Activated T-helper 2 cell treated with anti-CD3 and anti-CD28 coated beads, Interferon-gamma antibody, Interleukin-2, Interleukin-4, amounts not matched to agents 10 μg/mL and 5 μg/mL and 100 μg/mL, durations not matched to agents 14 hours and 24 hours and 36 hours (primary cell): ENCODE measurements around the gene TBX3. TPM values are rescaled to one million over a fixed set of nuclear protein-coding genes. Genes with fewer than 3 reads are reported as not detected.

Experiments
- DNase-seq: peaks from one replicate; pipeline ENCODE4 v3.0.0; 2021; ENCODE audit warnings: low spot score
- H3K27ac Mint-ChIP-seq: one replicate; pipeline ENCODE4 v1.8.0; 2021; ENCODE audit warnings: mixed read lengths
- H3K27me3 Mint-ChIP-seq: one replicate; pipeline ENCODE4 v1.8.0; 2021; ENCODE audit warnings: low read depth, mixed read lengths
- H3K36me3 Mint-ChIP-seq: one replicate; pipeline ENCODE4 v1.8.0; 2021; ENCODE audit warnings: low read depth, mixed read lengths
- H3K4me1 Mint-ChIP-seq: one replicate; pipeline ENCODE4 v1.8.0; 2021; ENCODE audit warnings: low read depth, mixed read lengths
- H3K4me3 Mint-ChIP-seq: one replicate; pipeline ENCODE4 v1.8.0; 2021; ENCODE audit warnings: low read depth, mild to moderate bottlenecking, moderate library complexity, mixed read lengths
- H3K9me3 Mint-ChIP-seq: one replicate; pipeline ENCODE4 v1.8.0; 2021; ENCODE audit warnings: mixed read lengths
- intact Hi-C: fragments of 100-400 bp; cut with micrococcal nuclease; formaldehyde crosslinking; loops from one replicate; pipeline ENCODE4 v1.15.1; 2023
- total RNA-seq: library from RNA; stranded (reverse); gene quantifications from 2 replicates; pipeline ENCODE4 v1.2.3, GENCODE V29; 2022

TBX3 gene
- total RNA-seq, 1 donor from 2014 or later: not detected

DNA sequence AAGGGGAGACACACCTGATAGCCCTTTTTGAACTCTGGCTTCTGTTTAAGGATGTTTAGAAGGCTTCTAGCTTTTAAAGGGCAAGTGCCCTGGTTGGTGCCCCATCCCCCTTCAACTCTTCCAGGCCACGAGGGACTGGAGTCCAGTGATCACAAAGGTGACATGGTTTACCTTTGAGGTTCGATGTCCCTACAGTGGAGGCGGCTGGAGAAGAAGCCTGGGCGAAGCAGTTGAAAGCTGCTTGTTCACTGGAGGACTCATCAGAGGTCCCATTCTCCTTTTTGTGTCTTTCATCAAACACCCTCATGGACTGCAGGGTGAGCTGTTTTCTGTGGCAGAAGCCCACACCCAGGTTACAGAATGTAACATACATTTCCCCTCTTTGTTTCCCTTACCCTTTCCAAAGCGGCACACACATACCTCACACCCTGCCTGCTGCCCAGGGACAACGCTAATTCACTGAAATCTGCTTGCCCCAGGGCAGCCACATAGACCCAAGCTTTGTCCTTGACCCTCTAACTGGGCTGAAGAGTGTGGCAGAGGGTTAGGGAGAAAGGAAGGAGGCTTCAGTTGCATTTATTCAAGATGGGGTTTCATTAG lies 7.7 kb downstream of the TBX3 start:
- intact Hi-C loops: no loop called here
- H3K27ac Mint-ChIP-seq: no peak overlapping the region

GRCh38 chr12:114674251-114675047 lies 9.5 kb downstream of the TBX3 start:
- no peak for DNase-seq
- Mint-ChIP-seq H3K27me3 (peaks cover 63% of the 10 kb centered on the region), H3K36me3 (no peaks in the 10 kb centered on the region), H3K4me3 (no peak overlapping the region), H3K4me1 (no peaks in the 10 kb centered on the region), H3K27ac (no peak overlapping the region), H3K9me3 (no peaks in the 10 kb centered on the region)
- intact Hi-C loops: no loop called here

More for the DNA sequence above, 7.7 kb downstream of the TBX3 start:
- peaks cover 61% of the 10 kb centered on the region for H3K27me3 Mint-ChIP-seq
- no peaks in the 10 kb centered on the region for H3K9me3 Mint-ChIP-seq
- no peaks in the 10 kb centered on the region for H3K4me1 Mint-ChIP-seq
- no peak for DNase-seq
- H3K4me3 Mint-ChIP-seq: no peak overlapping the region
- no peaks in the 10 kb centered on the region for H3K36me3 Mint-ChIP-seq

GRCh38 chr12:114673901-114674250 lies 10.1 kb downstream of the TBX3 start:
- intact Hi-C loops: no loop called here
- Mint-ChIP-seq H3K9me3 (no peaks in the 10 kb centered on the region), H3K36me3 (no peaks in the 10 kb centered on the region), H3K27me3 (peaks cover 64% of the 10 kb centered on the region), H3K4me1 (no peaks in the 10 kb centered on the region), H3K4me3 (no peak overlapping the region), H3K27ac (no peak overlapping the region)
- no peak for DNase-seq

DNA sequence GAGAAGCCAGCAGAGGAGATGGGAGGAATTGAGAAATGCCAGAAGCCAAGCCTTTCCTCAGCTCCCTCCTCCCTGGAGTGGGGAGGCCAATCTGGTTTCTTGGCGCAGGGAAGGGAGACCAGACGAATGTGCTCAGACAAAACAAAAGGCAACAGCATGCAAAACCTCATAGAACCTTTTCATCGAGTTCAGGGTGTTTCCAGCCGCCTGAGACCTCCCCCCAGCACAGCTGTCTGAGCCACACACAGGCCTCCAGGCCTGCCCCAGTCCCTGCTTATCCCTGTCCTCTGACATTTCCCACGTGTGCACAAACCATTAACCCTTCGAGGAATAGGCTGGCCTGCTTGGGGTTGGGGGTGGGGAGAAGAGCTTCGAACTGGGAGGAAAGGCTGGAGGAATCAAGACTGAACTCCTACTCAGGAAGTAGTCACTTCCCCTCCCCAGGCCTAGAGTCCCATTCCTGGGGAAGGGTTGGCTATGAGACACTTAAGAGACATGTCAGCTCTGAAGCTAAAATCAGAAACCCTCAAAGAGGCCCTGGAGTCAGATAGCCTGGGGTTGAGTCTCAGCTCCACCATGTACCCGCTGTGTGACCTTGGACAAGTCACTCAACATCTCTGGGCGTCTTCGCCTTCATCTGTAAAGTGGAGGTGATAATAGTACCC lies 10.7 kb downstream of the TBX3 start:
- Mint-ChIP-seq H3K27ac (no peak overlapping the region), H3K36me3 (no peaks in the 10 kb centered on the region)

DNA sequence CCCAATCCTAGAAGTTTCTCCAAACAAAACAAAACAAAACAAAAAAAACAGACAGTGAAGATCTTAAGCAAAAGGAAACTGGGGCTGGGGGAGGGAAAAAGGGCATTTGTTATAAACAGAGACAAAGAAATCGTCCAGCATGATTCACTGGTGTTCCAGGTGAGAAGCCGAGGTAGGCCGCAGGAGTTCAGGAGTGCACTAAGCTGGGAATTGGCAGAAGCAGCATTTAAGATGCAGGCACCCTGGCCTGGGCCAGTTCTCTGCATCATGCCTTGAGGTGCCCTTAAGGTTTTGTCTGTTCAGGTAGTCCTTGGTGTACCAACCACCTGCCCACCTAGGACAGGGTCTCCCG lies 11.2 kb downstream of the TBX3 start:
- no peaks in the 10 kb centered on the region for H3K4me1 Mint-ChIP-seq
- H3K27me3 Mint-ChIP-seq: peaks cover 69% of the 10 kb centered on the region
- intact Hi-C loops: no loop called here
- no peak for DNase-seq
- H3K27ac Mint-ChIP-seq: no peak overlapping the region
- no peak overlapping the region for H3K4me3 Mint-ChIP-seq
- H3K9me3 Mint-ChIP-seq: no peaks in the 10 kb centered on the region
- H3K36me3 Mint-ChIP-seq: no peaks in the 10 kb centered on the region

More for the DNA sequence above, 10.7 kb downstream of the TBX3 start:
- no peaks in the 10 kb centered on the region for H3K9me3 Mint-ChIP-seq
- intact Hi-C loops: no loop called here
- peaks cover 66% of the 10 kb centered on the region for H3K27me3 Mint-ChIP-seq
- no peak for DNase-seq
- H3K4me3 Mint-ChIP-seq: no peak overlapping the region
- no peaks in the 10 kb centered on the region for H3K4me1 Mint-ChIP-seq

GRCh38 chr12:114671443-114672411 lies 12.2 kb downstream of the TBX3 start:
- intact Hi-C loops: no loop called here
- H3K36me3 Mint-ChIP-seq: no peaks in the 10 kb centered on the region
- H3K9me3 Mint-ChIP-seq: no peaks in the 10 kb centered on the region
- no peak overlapping the region for H3K27ac Mint-ChIP-seq
- DNase-seq: no peak
- no peaks in the 10 kb centered on the region for H3K4me1 Mint-ChIP-seq
- H3K4me3 Mint-ChIP-seq: no peak overlapping the region
- peaks cover 76% of the 10 kb centered on the region for H3K27me3 Mint-ChIP-seq

GRCh38 chr12:114671066-114671442 lies 12.9 kb downstream of the TBX3 start:
- no peaks in the 10 kb centered on the region for H3K9me3 Mint-ChIP-seq
- no peaks in the 10 kb centered on the region for H3K36me3 Mint-ChIP-seq
- no peak for DNase-seq
- no peaks in the 10 kb centered on the region for H3K4me1 Mint-ChIP-seq
- H3K27ac Mint-ChIP-seq: no peak overlapping the region
- H3K27me3 Mint-ChIP-seq: peaks cover 81% of the 10 kb centered on the region
- intact Hi-C loops: no loop called here
- no peak overlapping the region for H3K4me3 Mint-ChIP-seq

GRCh38 chr12:114670291-114670980 lies 13.5 kb downstream of the TBX3 start:
- H3K27ac Mint-ChIP-seq: no peak overlapping the region
- H3K4me3 Mint-ChIP-seq: no peak overlapping the region
- intact Hi-C loops: no loop called here
- H3K27me3 Mint-ChIP-seq: peaks cover 80% of the 10 kb centered on the region
- H3K9me3 Mint-ChIP-seq: no peaks in the 10 kb centered on the region
- DNase-seq: no peak
- H3K4me1 Mint-ChIP-seq: no peaks in the 10 kb centered on the region
- no peaks in the 10 kb centered on the region for H3K36me3 Mint-ChIP-seq

GRCh38 chr12:114669401-114670290 lies 14.3 kb downstream of the TBX3 start:
- Mint-ChIP-seq H3K36me3 (no peaks in the 10 kb centered on the region), H3K4me1 (no peaks in the 10 kb centered on the region), H3K9me3 (no peaks in the 10 kb centered on the region), H3K4me3 (no peak overlapping the region), H3K27me3 (peaks cover 80% of the 10 kb centered on the region), H3K27ac (no peak overlapping the region)
- intact Hi-C loops: loop anchor here (2.0 to 5.0 kb wide), 2 partner anchors 227 to 273 kb away; no protein-coding TSS in a partner anchor
- no peak for DNase-seq

- H3K36me3 Mint-ChIP-seq: no peaks in the 10 kb centered on the region
- no peak overlapping the region for H3K4me3 Mint-ChIP-seq
- H3K27ac Mint-ChIP-seq: no peak overlapping the region
- intact Hi-C loops: loop anchor here (2.0 to 5.0 kb wide), 2 partner anchors 227 to 272 kb away; no protein-coding TSS in a partner anchor
- peaks cover 84% of the 10 kb centered on the region for H3K27me3 Mint-ChIP-seq
- DNase-seq: no peak
- H3K9me3 Mint-ChIP-seq: no peaks in the 10 kb centered on the region
- no peaks in the 10 kb centered on the region for H3K4me1 Mint-ChIP-seq
Observed at GRCh38 chr12:114668886-114669288, 15.1 kb downstream of the TBX3 start.

DNA sequence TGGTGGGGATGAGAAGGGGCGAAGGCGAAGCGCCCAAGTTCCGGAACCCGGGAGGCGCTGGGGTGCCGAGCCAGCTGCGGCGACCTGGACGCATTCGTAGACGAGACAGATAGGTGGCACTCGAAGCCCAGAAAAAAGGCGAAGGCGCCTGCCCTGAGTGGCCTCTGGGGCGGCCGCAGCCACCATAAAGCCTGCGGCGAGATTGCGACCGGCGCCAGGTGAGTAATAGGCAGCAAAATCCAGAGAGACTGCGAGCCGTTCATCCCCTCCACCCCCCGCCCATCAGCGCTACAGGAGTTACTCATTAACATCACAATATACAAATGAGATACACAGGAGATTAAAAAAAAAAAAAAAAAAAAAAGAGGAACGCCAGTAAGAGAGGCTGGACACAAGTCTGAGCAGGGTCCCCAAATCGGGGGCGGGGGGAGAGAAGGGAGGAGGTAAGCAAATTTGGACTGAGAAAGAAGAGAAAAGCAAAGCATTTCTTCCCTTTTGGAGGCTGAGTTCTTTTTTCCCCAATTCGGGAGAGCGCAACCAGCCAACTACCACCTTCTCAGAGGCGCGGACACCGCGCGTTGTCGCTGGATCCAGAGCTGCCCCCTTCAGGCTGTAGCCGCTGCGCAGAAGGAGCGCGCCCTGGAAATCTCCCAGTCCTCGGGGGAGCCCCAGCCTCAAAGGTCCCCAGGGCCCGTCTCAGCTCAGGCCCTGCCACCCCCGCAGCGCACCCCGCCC lies 15.7 kb downstream of the TBX3 start:
- H3K27me3 Mint-ChIP-seq: peaks cover 84% of the 10 kb centered on the region
- no peak overlapping the region for H3K4me3 Mint-ChIP-seq
- H3K9me3 Mint-ChIP-seq: no peaks in the 10 kb centered on the region
- H3K27ac Mint-ChIP-seq: no peak overlapping the region
- intact Hi-C loops: loop anchor here (2.0 to 5.0 kb wide), 2 partner anchors 226 to 272 kb away; no protein-coding TSS in a partner anchor
- H3K4me1 Mint-ChIP-seq: no peaks in the 10 kb centered on the region
- no peaks in the 10 kb centered on the region for H3K36me3 Mint-ChIP-seq
- no peak for DNase-seq
